IMR-90 (cell line): ENCODE results near the gene RBP4. TPM values are rescaled to one million over a fixed set of nuclear protein-coding genes. Genes with fewer than 3 reads are reported as not detected.

Experiments used
- ATAC-seq: fragments of 200-7000 bp; cut with Tn5 transposase; 2 replicates; pipeline ENCODE4 v1.9.1; 2020; ENCODE audit warnings: low read depth, mild to moderate bottlenecking, moderate library complexity
- BruUV-seq: library from RNA; stranded (reverse); fragments of 400-500 nt; replicated peaks from 2 replicates; lab custom pipeline; 2021; lab: Mats Ljungman, UMichigan
- CTCF ChIA-PET: fragments of 300-600 bp; formaldehyde crosslinking; extraction: SDS; loops from one replicate; lab custom pipeline; 2021; ENCODE audit warnings: antibody characterized with exemption; lab: Yijun Ruan, JAX
- POLR2A ChIA-PET: fragments of 300-600 bp; sonication (Branson Sonifier 250); formaldehyde crosslinking; loops from one replicate; lab custom pipeline; 2022; ENCODE audit warnings: antibody characterized with exemption; ENCODE audit not compliant: unreplicated experiment; lab: Charles Lee
- DNase-seq: peaks from one replicate; pipeline ENCODE4 v3.0.0; 2013
- H2AFZ ChIP-seq: replicated peaks from 2 replicates; pipeline ENCODE3; 2013; ENCODE audit warnings: low read length, mild to moderate bottlenecking; ENCODE audit not compliant: poor library complexity
- H2AK5ac ChIP-seq: 2 replicates; pipeline ENCODE4 v1.6.1; 2013; ENCODE audit warnings: low read depth, low read length, inconsistent platforms
- H2AK9ac ChIP-seq: replicated peaks from 2 replicates; pipeline ENCODE3; 2013; ENCODE audit warnings: mild to moderate bottlenecking, low read depth, low read length, moderate library complexity; ENCODE audit not compliant: poor library complexity
- H2BK120ac ChIP-seq: 2 replicates; pipeline ENCODE4 v1.6.1; 2013; ENCODE audit warnings: low read depth, low read length, inconsistent platforms
- H2BK15ac ChIP-seq: 3 replicates; pipeline ENCODE4 v1.6.1; 2013; ENCODE audit warnings: low read depth, low read length, inconsistent platforms
- H2BK20ac ChIP-seq: 2 replicates; pipeline ENCODE4 v1.6.1; 2013; ENCODE audit warnings: low read depth, mild to moderate bottlenecking, inconsistent platforms, low read length, moderate library complexity
- H2BK5ac ChIP-seq: 2 replicates; pipeline ENCODE4 v1.6.1; 2013; ENCODE audit warnings: mild to moderate bottlenecking, low read depth, low read length, inconsistent platforms; ENCODE audit not compliant: poor library complexity, severe bottlenecking
- H3K14ac ChIP-seq: replicated peaks from 2 replicates; pipeline ENCODE4 v1.6.1; 2013; ENCODE audit warnings: low read depth, low read length, inconsistent platforms
- H3K18ac ChIP-seq: 2 replicates; pipeline ENCODE4 v1.6.1; 2013; ENCODE audit warnings: low read depth, low read length, control low read depth
- H3K23ac ChIP-seq: 2 replicates; pipeline ENCODE4 v1.6.1; 2013; ENCODE audit warnings: low read depth, low read length, inconsistent platforms
- H3K27ac ChIP-seq: 2 replicates; pipeline ENCODE4 v1.5.1; 2013; ENCODE audit warnings: mild to moderate bottlenecking, control low read depth, low read length; ENCODE audit not compliant: insufficient read depth
- H3K27me3 ChIP-seq: 2 replicates; pipeline ENCODE4 v1.6.1; 2013; ENCODE audit warnings: low read length; ENCODE audit not compliant: control insufficient read depth, insufficient read depth
- H3K36me3 ChIP-seq: 2 replicates; pipeline ENCODE4 v1.6.1; 2013; ENCODE audit warnings: low read length, mixed read lengths; ENCODE audit not compliant: control insufficient read depth, insufficient read depth
- H3K4ac ChIP-seq: 2 replicates; pipeline ENCODE4 v1.6.1; 2013; ENCODE audit warnings: low read depth, low read length, inconsistent platforms
- H3K4me1 ChIP-seq: 2 replicates; pipeline ENCODE4 v1.6.1; 2013; ENCODE audit warnings: low read length, mixed read lengths; ENCODE audit not compliant: control insufficient read depth, insufficient read depth
- H3K4me2 ChIP-seq: 2 replicates; pipeline ENCODE4 v1.6.1; 2013; ENCODE audit warnings: low read depth, mild to moderate bottlenecking, control low read depth, low read length, moderate library complexity
- H3K4me3 ChIP-seq: 2 replicates; pipeline ENCODE4 v1.5.1; 2013; ENCODE audit warnings: low read depth, mild to moderate bottlenecking, control low read depth, low read length, moderate library complexity; ENCODE audit not compliant: insufficient read depth
- H3K56ac ChIP-seq: 2 replicates; pipeline ENCODE4 v1.6.1; 2013; ENCODE audit warnings: low read length, inconsistent platforms; ENCODE audit not compliant: insufficient read depth; ENCODE audit errors: extremely low read depth
- H3K79me1 ChIP-seq, 2 experiments: 2 replicates each; pipeline ENCODE4 v1.6.1; 2013; ENCODE audit warnings: low read length in 2 of 2, inconsistent platforms in 1 of 2, low read depth in 1 of 2
- H3K9ac ChIP-seq: 2 replicates; pipeline ENCODE4 v1.6.1; 2013; ENCODE audit warnings: low read depth, low read length, control low read depth
- H3K9me1 ChIP-seq: 2 replicates; pipeline ENCODE4 v1.6.1; 2013; ENCODE audit warnings: low read length, inconsistent platforms; ENCODE audit not compliant: insufficient read depth
- H3K9me3 ChIP-seq: 2 replicates; pipeline ENCODE4 v1.6.1; 2013; ENCODE audit warnings: low read length; ENCODE audit not compliant: control insufficient read depth, insufficient read depth
- H4K20me1 ChIP-seq: 2 replicates; pipeline ENCODE4 v1.6.1; 2013; ENCODE audit warnings: low read length, inconsistent platforms; ENCODE audit not compliant: insufficient read depth
- H4K5ac ChIP-seq: 2 replicates; pipeline ENCODE4 v1.6.1; 2013; ENCODE audit warnings: mild to moderate bottlenecking, low read depth, low read length, control low read depth
- H4K8ac ChIP-seq, 2 experiments: 2 replicates each; pipeline ENCODE4 v1.6.1; 2013; ENCODE audit warnings: low read depth in 2 of 2, low read length in 2 of 2, control low read depth in 1 of 2, inconsistent platforms in 1 of 2
- H4K91ac ChIP-seq: 2 replicates; pipeline ENCODE4 v1.6.1; 2013; ENCODE audit warnings: low read depth, low read length, inconsistent platforms; ENCODE audit not compliant: insufficient read depth
- BHLHE40 ChIP-seq: fragments of 150-350 bp; IDR thresholded peaks from 2 replicates; pipeline ENCODE4 v1.6.1; 2016; ENCODE audit warnings: mild to moderate bottlenecking, low read depth, low read length
- CEBPB ChIP-seq: IDR thresholded peaks from 2 replicates; pipeline ENCODE4 v1.6.1; 2012; ENCODE audit warnings: low read depth, low read length, improper control_type of control experiment
- CHD1 ChIP-seq: IDR thresholded peaks from 2 replicates; pipeline ENCODE4 v1.6.1; 2012; ENCODE audit warnings: low read depth, low read length, improper control_type of control experiment
- FOS ChIP-seq: fragments of 150-350 bp; IDR thresholded peaks from 2 replicates; pipeline ENCODE4 v1.6.1; 2016; ENCODE audit warnings: low read depth, low read length
- MAFK ChIP-seq: IDR thresholded peaks from 2 replicates; pipeline ENCODE4 v1.6.1; 2012; ENCODE audit warnings: low read depth, low read length, improper control_type of control experiment
- MAZ ChIP-seq: IDR thresholded peaks from 2 replicates; pipeline ENCODE4 v1.6.1; 2012; ENCODE audit warnings: low read depth, mild to moderate bottlenecking, low read length, improper control_type of control experiment, moderate library complexity, borderline replicate concordance
- MXI1 ChIP-seq: IDR thresholded peaks from 2 replicates; pipeline ENCODE4 v1.6.1; 2012; ENCODE audit warnings: low read depth, mild to moderate bottlenecking, low read length, moderate library complexity, borderline replicate concordance
- NFE2L2 ChIP-seq: fragments of 150-350 bp; IDR thresholded peaks from 2 replicates; pipeline ENCODE4 v1.6.1; 2016; ENCODE audit warnings: low read depth, mild to moderate bottlenecking, low read length
- POLR2A ChIP-seq: IDR thresholded peaks from 2 replicates; pipeline ENCODE4 v1.6.1; 2012; ENCODE audit warnings: mild to moderate bottlenecking, low read depth, low read length
- RAD21 ChIP-seq: IDR thresholded peaks from 2 replicates; pipeline ENCODE4 v1.6.1; 2012; ENCODE audit warnings: low read length, improper control_type of control experiment
- RCOR1 ChIP-seq: IDR thresholded peaks from 2 replicates; pipeline ENCODE4 v1.6.1; 2012; ENCODE audit warnings: mild to moderate bottlenecking, low read length, improper control_type of control experiment; ENCODE audit not compliant: insufficient replicate concordance
- RFX5 ChIP-seq: IDR thresholded peaks from 2 replicates; pipeline ENCODE4 v1.8.0; 2012; ENCODE audit warnings: low read depth, mild to moderate bottlenecking, low read length, moderate library complexity
- SMC3 ChIP-seq: fragments of 150-350 bp; IDR thresholded peaks from 2 replicates; pipeline ENCODE4 v1.6.1; 2016; ENCODE audit warnings: low read depth, mild to moderate bottlenecking, antibody characterized with exemption, low read length, moderate library complexity
- USF2 ChIP-seq: fragments of 150-350 bp; IDR thresholded peaks from 2 replicates; pipeline ENCODE4 v1.6.1; 2017; ENCODE audit warnings: mild to moderate bottlenecking, antibody characterized with exemption, low read length, low read depth
- WGBS, 2 experiments: methylation state at CpG; one replicate each; pipeline versions ENCODE4 v1.1.5 to v1.1.7; 2013; ENCODE audit warnings: missing lambda C conversion rate in 2 of 2; ENCODE audit not compliant: insufficient read length in 1 of 2; ENCODE audit errors: extremely low coverage in 2 of 2; 5-methylcytosine and 5-hydroxymethylcytosine counted together
- dilution Hi-C: fragments of 300-500 bp; cut with HindIII; formaldehyde crosslinking; loops from one replicate; pipeline ENCODE4 v1.14.3; 2018; ENCODE audit warnings: low sequenced_read_pairs; ENCODE audit not compliant: unreplicated experiment
- in situ Hi-C: fragments of 300-500 bp; cut with MboI; formaldehyde crosslinking; loops from 3 replicates; pipeline ENCODE4 v1.14.3; 2019; ENCODE audit warnings: low sequenced_read_pairs, inconsistent platforms, mixed read lengths
- intact Hi-C: fragments of 100-400 bp; cut with micrococcal nuclease; formaldehyde crosslinking; loops from 2 replicates; pipeline ENCODE4 v1.10.0; 2022
- polyA plus RNA-seq, 3 experiments: library from polyadenylated mRNA; depleted of rRNA; stranded (reverse); fragments of >200 nt; gene quantifications; 2 replicates each; pipeline ENCODE4 v1.2.3, GENCODE V29; 2012; ENCODE audit warnings: low replicate concordance in 1 of 3
- total RNA-seq: library from RNA; depleted of rRNA; stranded (reverse); fragments of >200 nt; gene quantifications from 2 replicates; pipeline ENCODE4 v1.2.3, GENCODE V29; 2012
- TF ChIP-seq, protein P1 (sequence below): fragments of 150-350 bp; IDR thresholded peaks from 2 replicates; pipeline ENCODE4 v1.6.1; 2016; ENCODE audit warnings: low read depth, mild to moderate bottlenecking, low read length, moderate library complexity, borderline replicate concordance
- TF ChIP-seq, protein P2 (sequence below): conservative IDR thresholded peaks from 2 replicates; pipeline ENCODE4 v1.5.1; 2012; ENCODE audit warnings: mild to moderate bottlenecking, low read depth, low read length, improper control_type of control experiment

RBP4 gene
- total and polyA plus RNA-seq, 2 of the 4 experiments (the other 2 are of a cell fraction): not detected

DNA sequence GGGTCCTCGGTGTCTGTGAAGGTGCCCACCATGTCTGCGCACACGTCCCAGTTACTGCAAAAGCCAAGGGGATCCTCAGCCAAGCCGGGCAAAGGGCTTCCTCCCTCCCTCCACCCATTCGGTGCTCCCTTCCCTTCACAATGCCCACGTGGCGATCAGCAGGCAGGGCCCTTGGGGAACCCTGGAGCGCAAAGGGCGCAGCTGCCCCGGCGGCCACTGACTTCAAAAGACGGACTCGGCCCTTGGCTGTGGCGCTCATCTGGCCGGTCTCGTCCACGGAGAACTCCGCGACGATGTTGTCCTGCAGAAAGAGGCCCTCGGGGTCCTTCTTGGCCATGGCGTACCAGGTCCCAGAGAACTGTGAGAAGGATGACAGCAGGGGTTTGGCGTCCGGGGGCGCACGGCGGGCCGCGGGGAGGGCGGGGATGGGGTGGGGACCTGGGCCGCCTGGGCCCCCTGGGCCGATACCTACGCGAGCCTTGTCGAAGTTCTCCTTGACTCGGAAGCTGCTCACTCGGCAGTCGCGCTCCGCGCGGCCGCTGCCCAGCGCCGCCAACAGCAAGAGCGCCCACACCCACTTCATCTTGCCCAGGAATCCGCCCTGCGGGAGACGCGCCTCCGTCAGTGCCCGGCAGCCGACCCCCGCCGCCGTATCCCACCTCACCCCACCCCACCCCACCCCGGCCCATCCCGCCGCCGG is 439 bp downstream of the RBP4 start:
- H3K14ac ChIP-seq: no peak overlapping the region
- no peak overlapping the region for H3K27ac ChIP-seq
- dilution Hi-C loops: no loop called here
- in situ Hi-C loops: no loop called here
- H4K91ac ChIP-seq: no peak overlapping the region
- ChIA-PET CTCF (no interaction called here), POLR2A (no interaction called here)
- H3K9ac ChIP-seq: no peak overlapping the region
- WGBS, 2 experiments: 8% methylated on average over 29 of the region's 60 CpGs; no CpG with 5 or more reads in 1 of the 2 experiments
- no peak overlapping the region for H3K4me3 ChIP-seq
- ATAC-seq (peak; percentile 65), DNase-seq (peak; percentile 32)
- no peak overlapping the region for H2AK9ac ChIP-seq
- H4K8ac ChIP-seq: no peak overlapping the region
- no peak overlapping the region for H2BK15ac ChIP-seq
- no peak overlapping the region for H3K56ac ChIP-seq
- TF ChIP-seq BHLHE40: no peak
- TF ChIP-seq, protein P1, sequence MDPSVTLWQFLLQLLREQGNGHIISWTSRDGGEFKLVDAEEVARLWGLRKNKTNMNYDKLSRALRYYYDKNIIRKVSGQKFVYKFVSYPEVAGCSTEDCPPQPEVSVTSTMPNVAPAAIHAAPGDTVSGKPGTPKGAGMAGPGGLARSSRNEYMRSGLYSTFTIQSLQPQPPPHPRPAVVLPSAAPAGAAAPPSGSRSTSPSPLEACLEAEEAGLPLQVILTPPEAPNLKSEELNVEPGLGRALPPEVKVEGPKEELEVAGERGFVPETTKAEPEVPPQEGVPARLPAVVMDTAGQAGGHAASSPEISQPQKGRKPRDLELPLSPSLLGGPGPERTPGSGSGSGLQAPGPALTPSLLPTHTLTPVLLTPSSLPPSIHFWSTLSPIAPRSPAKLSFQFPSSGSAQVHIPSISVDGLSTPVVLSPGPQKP: no peak
- no peak for TF ChIP-seq MAZ
- no peak for TF ChIP-seq FOS
- no peak for TF ChIP-seq RFX5
- no peak for TF ChIP-seq RCOR1
- no peak for TF ChIP-seq RAD21
- TF ChIP-seq MXI1: no peak
- no peak for TF ChIP-seq CEBPB
- TF ChIP-seq CHD1: no peak
- no peak for TF ChIP-seq SMC3
- no peak for TF ChIP-seq NFE2L2
- TF ChIP-seq MAFK: no peak
- no peak for TF ChIP-seq USF2
- TF ChIP-seq, protein P2, sequence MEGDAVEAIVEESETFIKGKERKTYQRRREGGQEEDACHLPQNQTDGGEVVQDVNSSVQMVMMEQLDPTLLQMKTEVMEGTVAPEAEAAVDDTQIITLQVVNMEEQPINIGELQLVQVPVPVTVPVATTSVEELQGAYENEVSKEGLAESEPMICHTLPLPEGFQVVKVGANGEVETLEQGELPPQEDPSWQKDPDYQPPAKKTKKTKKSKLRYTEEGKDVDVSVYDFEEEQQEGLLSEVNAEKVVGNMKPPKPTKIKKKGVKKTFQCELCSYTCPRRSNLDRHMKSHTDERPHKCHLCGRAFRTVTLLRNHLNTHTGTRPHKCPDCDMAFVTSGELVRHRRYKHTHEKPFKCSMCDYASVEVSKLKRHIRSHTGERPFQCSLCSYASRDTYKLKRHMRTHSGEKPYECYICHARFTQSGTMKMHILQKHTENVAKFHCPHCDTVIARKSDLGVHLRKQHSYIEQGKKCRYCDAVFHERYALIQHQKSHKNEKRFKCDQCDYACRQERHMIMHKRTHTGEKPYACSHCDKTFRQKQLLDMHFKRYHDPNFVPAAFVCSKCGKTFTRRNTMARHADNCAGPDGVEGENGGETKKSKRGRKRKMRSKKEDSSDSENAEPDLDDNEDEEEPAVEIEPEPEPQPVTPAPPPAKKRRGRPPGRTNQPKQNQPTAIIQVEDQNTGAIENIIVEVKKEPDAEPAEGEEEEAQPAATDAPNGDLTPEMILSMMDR: no peak
- TF ChIP-seq POLR2A: no peak
- peak overlapping the region; percentile 64 for H2AFZ ChIP-seq
- H2BK20ac ChIP-seq: no peak overlapping the region
- peaks cover 1% of the 10 kb centered on the region; the same call in 1 of the 2 replicates for H3K4me1 ChIP-seq
- H4K20me1 ChIP-seq: no peaks in the 10 kb centered on the region
- no peaks in the 10 kb centered on the region for H3K36me3 ChIP-seq
- H2BK5ac ChIP-seq: no peak overlapping the region
- H3K27me3 ChIP-seq: peaks cover 44% of the 10 kb centered on the region
- intact Hi-C loops: no loop called here
- no peak overlapping the region for H3K23ac ChIP-seq
- BruUV-seq: no TSS peak
- H2AK5ac ChIP-seq: no peak overlapping the region
- H4K5ac ChIP-seq: no peak overlapping the region
- no peak overlapping the region for H3K4ac ChIP-seq
- no peaks in the 10 kb centered on the region for H3K9me1 ChIP-seq
- no peak overlapping the region for H2BK120ac ChIP-seq
- no peak overlapping the region for H3K18ac ChIP-seq
- H3K79me1 ChIP-seq: no peaks in the 10 kb centered on the region
- no peaks in the 10 kb centered on the region for H3K9me3 ChIP-seq
- 0 out of 2 replicates have a peak overlapping the region, but pooled peaks have one; percentile 41 for H3K4me2 ChIP-seq
